ENCODE measurements around the gene CYB561A3. TPM values are rescaled to one million over a fixed set of nuclear protein-coding genes. Genes with fewer than 3 reads are reported as not detected.
"Not testable (repeated sequence)": the region's sequence is repeated elsewhere in the genome, so short reads cannot be mapped to it uniquely, and the experiment has no call there.

Gene CYB561A3
- total RNA-seq = 10 to 100 TPM; 28.9 to 33.6 TPM
- long read RNA-seq, donor 1, transcript CYB561A3-201 (7 exons, 3,061 nt) = major isoform, 27 of 42 reads
- long read RNA-seq, donor 1, partial matches to known transcripts = 4 of 42 reads
- long read RNA-seq, donor 1, other reads (novel, unspliced or antisense) = 7 of 42 reads
- long read RNA-seq, donor 2, transcript CYB561A3-201 (7 exons, 3,061 nt) = major isoform, 82 of 129 reads
- long read RNA-seq, donor 2, partial matches to known transcripts = 6 of 129 reads
- long read RNA-seq, donor 2, other reads (novel, unspliced or antisense) = 32 of 129 reads

GRCh38 chr11:61361741-61362541, at the start of gene CYB561A3, which contains the start of gene TMEM138:
CYB561A3 (minus strand) TSS chr11:61361882; CDS start chr11:61356713, 5,169 bp downstream.
TMEM138 (plus strand) TSS chr11:61362374; CDS start chr11:61364391, 2,017 bp downstream.
- intact Hi-C loops (cut with DNase I) = no loop called here
- peak; percentile 98 for DNase-seq (ENCODE audit: low spot score)

- no peak for DNase-seq (ENCODE audit: low spot score)
- intact Hi-C loops (cut with DNase I) = no loop called here
These were observed 45.5 kb upstream of the CYB561A3 start for GRCh38 chr11:61406991-61407728.

GRCh38 chr11:61406067-61406466, 44.4 kb upstream of the CYB561A3 start:
- DNase-seq (ENCODE audit: low spot score) = no peak
- intact Hi-C loops (cut with DNase I) = no loop called here

GRCh38 chr11:61404641-61405040, 43.0 kb upstream of the CYB561A3 start:
- intact Hi-C loops (cut with DNase I) = no loop called here
- no peak for DNase-seq (ENCODE audit: low spot score)

GRCh38 chr11:61404103-61404502, 42.4 kb upstream of the CYB561A3 start:
- intact Hi-C loops (cut with DNase I) = no loop called here

GRCh38 chr11:61403658-61404057, 42.0 kb upstream of the CYB561A3 start:
- intact Hi-C loops (cut with DNase I) = no loop called here
- no peak for DNase-seq (ENCODE audit: low spot score)

More at GRCh38 chr11:61404103-61404502, 42.4 kb upstream of the CYB561A3 start:
- no peak for DNase-seq (ENCODE audit: low spot score)

- intact Hi-C loops (cut with DNase I) = no loop called here
- no peak for DNase-seq (ENCODE audit: low spot score)
These were observed 39.9 kb upstream of the CYB561A3 start for GRCh38 chr11:61401573-61401972.

- DNase-seq (ENCODE audit: low spot score) = no peak
- intact Hi-C loops (cut with DNase I) = no loop called here
These were observed 39.5 kb upstream of the CYB561A3 start for GRCh38 chr11:61401173-61401572.

GRCh38 chr11:61392981-61393595, 31.4 kb upstream of the CYB561A3 start:
- intact Hi-C loops (cut with DNase I) = no loop called here
- DNase-seq (ENCODE audit: low spot score) = no peak

- intact Hi-C loops (cut with DNase I) = no loop called here
- no peak for DNase-seq (ENCODE audit: low spot score)
These were observed 28.5 kb upstream of the CYB561A3 start for GRCh38 chr11:61390161-61390560.

GRCh38 chr11:61384271-61385242, 22.9 kb upstream of the CYB561A3 start:
- no peak for DNase-seq (ENCODE audit: low spot score)
- intact Hi-C loops (cut with DNase I) = loop anchor here (2.0 kb wide), 2 partner anchors 46 to 48 kb away; no protein-coding TSS in a partner anchor

- not testable (repeated sequence) for DNase-seq (ENCODE audit: low spot score)
- intact Hi-C loops (cut with DNase I) = loop anchor here (2.0 kb wide), 2 partner anchors 45 to 47 kb away; no protein-coding TSS in a partner anchor
These were observed 22.2 kb upstream of the CYB561A3 start for GRCh38 chr11:61383859-61384258.

GRCh38 chr11:61380884-61381283, 19.2 kb upstream of the CYB561A3 start:
- no peak for DNase-seq (ENCODE audit: low spot score)
- intact Hi-C loops (cut with DNase I) = no loop called here

- intact Hi-C loops (cut with DNase I) = no loop called here
These were observed 17.1 kb upstream of the CYB561A3 start for GRCh38 chr11:61378713-61379313.

GRCh38 chr11:61377461-61378160, 15.9 kb upstream of the CYB561A3 start:
- no peak for DNase-seq (ENCODE audit: low spot score)
- intact Hi-C loops (cut with DNase I) = no loop called here

More at GRCh38 chr11:61378713-61379313, 17.1 kb upstream of the CYB561A3 start:
- no peak for DNase-seq (ENCODE audit: low spot score)

- peak; percentile 34 for DNase-seq (ENCODE audit: low spot score)
- intact Hi-C loops (cut with DNase I) = no loop called here
These were observed 14.1 kb upstream of the CYB561A3 start for GRCh38 chr11:61375761-61376108.
